Naive thymus-derived CD4-positive, alpha-beta T cell (primary cell): ENCODE measurements around the gene RFWD3. TPM values are rescaled to one million over a fixed set of nuclear protein-coding genes. Genes with fewer than 3 reads are reported as not detected.

Experiments used
- ATAC-seq: fragments of 150-1000 bp; cut with Tn5 transposase; 2 replicates; pipeline ENCODE4 v1.10.0; 2021; ENCODE audit warnings: mild to moderate bottlenecking, moderate library complexity
- CTCF ChIA-PET: fragments of 350-600 bp; sonication (Branson Sonifier 250); formaldehyde crosslinking; loops from one replicate; lab custom pipeline; 2021; ENCODE audit warnings: antibody characterized with exemption; lab: Charles Lee
- POLR2A ChIA-PET: fragments of 350-600 bp; sonication (Branson Sonifier 250); formaldehyde crosslinking; loops from one replicate; lab custom pipeline; 2021; ENCODE audit warnings: antibody characterized with exemption, inconsistent platforms; lab: Charles Lee
- DNase-seq, 9 donors: peaks; one replicate each; pipeline versions ENCODE4 v3.0.0 to v3.0.0-alpha.2; 2020 to 2022; ENCODE audit warnings: mixed read lengths in 1 of 9
- H3K27ac ChIP-seq: one replicate; pipeline ENCODE4 v1.7.0; 2013; ENCODE audit warnings: mild to moderate bottlenecking, low read depth, low read length, moderate library complexity
- H3K27me3 ChIP-seq, 2 donors: one replicate each; pipeline ENCODE4 v1.7.0; 2013; ENCODE audit warnings: low read length in 2 of 2, mild to moderate bottlenecking in 2 of 2, moderate library complexity in 2 of 2; ENCODE audit not compliant: control insufficient read depth in 2 of 2, insufficient read depth in 2 of 2
- H3K36me3 ChIP-seq, 3 experiments: 1 replicate in 2 of 3; 2 replicates in 1 of 3; pipeline ENCODE4 v1.7.0; 2013; ENCODE audit warnings: low read length in 3 of 3, mild to moderate bottlenecking in 3 of 3, moderate library complexity in 1 of 3; ENCODE audit not compliant: insufficient read depth in 3 of 3, control insufficient read depth in 2 of 3
- H3K4me1 ChIP-seq, 2 donors: one replicate each; pipeline ENCODE4 v1.7.0; 2013; ENCODE audit warnings: low read length in 2 of 2, mild to moderate bottlenecking in 2 of 2, moderate library complexity in 1 of 2; ENCODE audit not compliant: control insufficient read depth in 2 of 2, insufficient read depth in 2 of 2
- H3K4me3 ChIP-seq: 2 replicates; pipeline ENCODE4 v1.7.0; 2013; ENCODE audit warnings: mild to moderate bottlenecking, low read length
- H3K9me3 ChIP-seq, 3 experiments: 1 replicate in 2 of 3; 2 replicates in 1 of 3; pipeline ENCODE4 v1.7.0; 2013; ENCODE audit warnings: low read length in 3 of 3; ENCODE audit not compliant: control insufficient read depth in 2 of 3
- H3K27ac Mint-ChIP-seq, 9 donors: one replicate each; pipeline ENCODE4 v1.8.0; 2020 to 2022; ENCODE audit warnings: mixed read lengths in 9 of 9, mild to moderate bottlenecking in 8 of 9, moderate library complexity in 5 of 9, inconsistent platforms in 2 of 9
- H3K27me3 Mint-ChIP-seq, 5 donors: one replicate each; pipeline ENCODE4 v1.8.0; 2021 to 2022; ENCODE audit warnings: mixed read lengths in 5 of 5, mild to moderate bottlenecking in 1 of 5
- H3K36me3 Mint-ChIP-seq, 5 donors: one replicate each; pipeline ENCODE4 v1.8.0; 2020 to 2022; ENCODE audit warnings: mixed read lengths in 5 of 5, mild to moderate bottlenecking in 3 of 5, inconsistent platforms in 1 of 5
- H3K4me1 Mint-ChIP-seq, 7 donors: one replicate each; pipeline ENCODE4 v1.8.0; 2020 to 2022; ENCODE audit warnings: mixed read lengths in 7 of 7, mild to moderate bottlenecking in 3 of 7, inconsistent platforms in 1 of 7
- H3K4me3 Mint-ChIP-seq, 10 donors: one replicate each; pipeline ENCODE4 v1.8.0; 2020 to 2022; ENCODE audit warnings: mild to moderate bottlenecking in 10 of 10, mixed read lengths in 10 of 10, moderate library complexity in 6 of 10, inconsistent platforms in 2 of 10
- H3K9me3 Mint-ChIP-seq, 11 donors: one replicate each; pipeline ENCODE4 v1.8.0; 2020 to 2022; ENCODE audit warnings: mixed read lengths in 11 of 11, mild to moderate bottlenecking in 4 of 11, inconsistent platforms in 1 of 11, moderate library complexity in 1 of 11
- intact Hi-C, 2 donors: fragments of 100-400 bp; cut with micrococcal nuclease; formaldehyde crosslinking; loops; one replicate each; pipeline ENCODE4 v1.15.1; 2023
- polyA plus RNA-seq, 2 donors: library from polyadenylated mRNA; unstranded; fragments of 300-500 nt; fragmentation: Illumina TruSeq; gene quantifications; one replicate each; pipeline ENCODE4 v1.2.3, GENCODE V29; 2021
- total RNA-seq, 6 experiments: library from RNA in 5 of 6; stranded (reverse) in 5 of 6; gene quantifications; 1 replicate in 5 of 6; 2 replicates in 1 of 6; pipeline ENCODE4 v1.2.3 and lab custom pipeline; 2021 to 2026

Gene RFWD3
- total and polyA plus RNA-seq, 7 experiments from 2014 or later, result 16.9 to 88.0 (median 46.6) TPM

DNA sequence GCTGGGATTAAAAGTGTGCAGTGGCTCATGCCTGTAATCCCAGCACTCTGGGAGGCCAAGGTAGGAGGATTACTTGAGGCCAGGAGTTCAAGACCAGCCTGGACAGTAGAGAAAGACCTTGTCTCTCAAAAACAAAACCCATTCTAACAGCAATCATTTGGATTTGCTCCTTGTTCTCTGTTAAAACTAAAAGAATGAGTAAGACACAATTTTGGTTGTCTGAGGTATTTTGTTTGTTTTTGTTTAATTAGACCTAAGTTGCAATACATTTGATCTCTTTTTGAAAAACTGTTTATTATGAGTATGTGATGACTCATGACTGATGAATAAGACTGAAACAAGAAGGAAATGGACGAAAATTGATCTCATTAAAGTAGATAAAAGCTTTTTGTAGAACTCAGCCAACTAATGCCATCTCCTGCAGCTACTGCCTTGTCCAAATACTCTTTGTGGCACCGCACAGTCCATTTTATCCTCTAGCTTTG, 88.8 kb downstream of the RFWD3 start:
- no peaks in the 10 kb centered on the region for H3K9me3 ChIP-seq
- intact Hi-C loops, result no loop called here
- no peak overlapping the region for H3K27ac ChIP-seq
- Mint-ChIP-seq H3K27ac (peak overlapping the region; percentile 16 to 90 (median 71)), H3K27me3 (no peaks in the 10 kb centered on the region), H3K4me1 (peaks cover 55 to 93% (median 71%) of the 10 kb centered on the region in 7 donors), H3K9me3 (peaks cover 0 to 3% (median 0%) of the 10 kb centered on the region in 11 donors), H3K4me3 (peak overlapping the region in 6 of 10 donors; percentile 6 to 58 (median 40)), H3K36me3 (peaks cover 0 to 9% (median 7%) of the 10 kb centered on the region in 5 donors)
- H3K4me3 ChIP-seq, result no peak overlapping the region
- POLR2A ChIA-PET, result interaction anchor here (0.6 to 2.7 kb wide), 7 partner anchors 10 to 207 kb away, joined by 3 to 13 read pairs (median 4); partner anchors contain the start of gene GLG1
- peaks cover 0 to 10% of the 10 kb centered on the region in 2 donors for H3K4me1 ChIP-seq
- no peaks in the 10 kb centered on the region for H3K36me3 ChIP-seq
- H3K27me3 ChIP-seq, result no peaks in the 10 kb centered on the region
- ATAC-seq, result no peak
- no peak for DNase-seq
- CTCF ChIA-PET, result no interaction called here

GRCh38 chr16:74575807-74576643, 90.7 kb downstream of the RFWD3 start:
- no peak for ATAC-seq
- no peaks in the 10 kb centered on the region for H3K9me3 ChIP-seq
- Mint-ChIP-seq H3K4me1 (peaks cover 52 to 93% (median 72%) of the 10 kb centered on the region in 7 donors), H3K36me3 (peaks cover 0 to 7% (median 5%) of the 10 kb centered on the region in 5 donors), H3K27ac (peak overlapping the region in 8 of 9 donors; percentile 8 to 90 (median 46)), H3K27me3 (no peaks in the 10 kb centered on the region), H3K9me3 (peaks cover 0 to 3% (median 0%) of the 10 kb centered on the region in 11 donors), H3K4me3 (peak overlapping the region in 5 of 10 donors; percentile 19 to 57 (median 45))
- H3K27me3 ChIP-seq, result no peaks in the 10 kb centered on the region
- no peak overlapping the region for H3K27ac ChIP-seq
- CTCF ChIA-PET, result interaction anchor here (0.7 kb wide), 1 partner anchor 89 kb away, joined by 4 read pairs; no protein-coding TSS in a partner anchor
- H3K36me3 ChIP-seq, result no peaks in the 10 kb centered on the region
- intact Hi-C loops, result no loop called here
- H3K4me3 ChIP-seq, result no peak overlapping the region
- POLR2A ChIA-PET, result no interaction called here
- peaks cover 6 to 8% of the 10 kb centered on the region in 2 donors for H3K4me1 ChIP-seq
- DNase-seq, result no peak

- intact Hi-C loops, result no loop called here
- peaks cover 0 to 3% (median 0%) of the 10 kb centered on the region in 11 donors for H3K9me3 Mint-ChIP-seq
- no peak for DNase-seq
- Histone ChIP-seq H3K27me3 (no peaks in the 10 kb centered on the region), H3K4me3 (no peak overlapping the region), H3K27ac (no peak overlapping the region), H3K4me1 (peaks cover 4 to 12% of the 10 kb centered on the region in 2 donors), H3K36me3 (no peaks in the 10 kb centered on the region), H3K9me3 (no peaks in the 10 kb centered on the region)
- POLR2A ChIA-PET, result interaction anchor here (2.1 kb wide), 1 partner anchor 32 kb away, joined by 9 read pairs; the partner anchor contains the start of gene GLG1
- no peaks in the 10 kb centered on the region for H3K27me3 Mint-ChIP-seq
- peaks cover 0 to 7% (median 5%) of the 10 kb centered on the region in 5 donors for H3K36me3 Mint-ChIP-seq
- no peak for ATAC-seq
- peak overlapping the region in 8 of 9 donors; percentile 8 to 90 (median 60) for H3K27ac Mint-ChIP-seq
- peaks cover 50 to 93% (median 72%) of the 10 kb centered on the region in 7 donors for H3K4me1 Mint-ChIP-seq
- peak overlapping the region in 7 of 10 donors; percentile 5 to 57 (median 40) for H3K4me3 Mint-ChIP-seq
- CTCF ChIA-PET, result no interaction called here
Observed at GRCh38 chr16:74575175-74575806, 91.4 kb downstream of the RFWD3 start.

DNA sequence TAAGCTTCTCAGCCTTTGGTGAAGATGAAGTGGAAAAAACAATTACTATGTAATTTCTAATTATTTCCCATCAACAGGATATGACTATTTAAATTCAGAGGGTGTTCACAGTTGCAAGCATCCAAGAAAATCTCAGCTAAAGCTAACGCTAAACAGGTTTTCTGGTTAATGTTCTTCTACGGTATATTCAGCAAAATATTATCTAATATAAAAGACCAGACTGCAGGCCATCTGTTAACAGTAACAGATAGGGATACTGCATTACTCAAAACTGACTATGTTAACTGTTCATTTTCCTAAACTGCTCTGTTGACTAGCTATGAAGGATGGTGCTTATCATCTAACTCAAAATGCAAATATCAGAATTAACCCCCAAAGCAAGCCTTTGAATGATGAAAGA, 92.5 kb downstream of the RFWD3 start:
- peak overlapping the region in 6 of 10 donors; percentile 16 to 47 (median 35) for H3K4me3 Mint-ChIP-seq
- no peak for DNase-seq
- H3K9me3 Mint-ChIP-seq, result peaks cover 0 to 3% (median 0%) of the 10 kb centered on the region in 11 donors
- no peaks in the 10 kb centered on the region for H3K9me3 ChIP-seq
- no peaks in the 10 kb centered on the region for H3K27me3 Mint-ChIP-seq
- H3K4me1 ChIP-seq, result peaks cover 7 to 19% of the 10 kb centered on the region in 2 donors
- no peaks in the 10 kb centered on the region for H3K36me3 ChIP-seq
- H3K27ac ChIP-seq, result no peak overlapping the region
- peak overlapping the region in 6 of 9 donors; percentile 9 to 90 (median 56) for H3K27ac Mint-ChIP-seq
- no peaks in the 10 kb centered on the region for H3K27me3 ChIP-seq
- ChIA-PET POLR2A (interaction anchor here (2.1 kb wide), 1 partner anchor 33 kb away, joined by 9 read pairs; the partner anchor contains the start of gene GLG1), CTCF (interaction anchor here (0.5 to 1.3 kb wide), 6 partner anchors 15 to 637 kb away, joined by 3 to 4 read pairs (median 4); no protein-coding TSS in a partner anchor)
- no peak overlapping the region for H3K4me3 ChIP-seq
- peaks cover 47 to 97% (median 77%) of the 10 kb centered on the region in 7 donors for H3K4me1 Mint-ChIP-seq
- no peak for ATAC-seq
- intact Hi-C loops, result no loop called here
- peaks cover 0 to 7% (median 5%) of the 10 kb centered on the region in 5 donors for H3K36me3 Mint-ChIP-seq

GRCh38 chr16:74573622-74574021, 93.1 kb downstream of the RFWD3 start:
- CTCF ChIA-PET, result interaction anchor here (0.6 to 1.3 kb wide), 5 partner anchors 15 to 638 kb away, joined by 3 to 4 read pairs (median 4); no protein-coding TSS in a partner anchor
- H3K4me3 ChIP-seq, result no peak overlapping the region
- DNase-seq (no peak), ATAC-seq (no peak)
- no peaks in the 10 kb centered on the region for H3K27me3 Mint-ChIP-seq
- H3K9me3 Mint-ChIP-seq, result peaks cover 0 to 3% (median 0%) of the 10 kb centered on the region in 11 donors
- H3K36me3 ChIP-seq, result no peaks in the 10 kb centered on the region
- peaks cover 0 to 7% (median 5%) of the 10 kb centered on the region in 5 donors for H3K36me3 Mint-ChIP-seq
- H3K4me3 Mint-ChIP-seq, result peak overlapping the region in 5 of 10 donors; percentile 4 to 47 (median 26)
- H3K27ac Mint-ChIP-seq, result peak overlapping the region in 6 of 9 donors; percentile 9 to 90 (median 56)
- POLR2A ChIA-PET, result interaction anchor here (0.6 to 2.1 kb wide), 2 partner anchors 12 to 34 kb away, joined by 3 to 9 read pairs; partner anchors contain the start of gene GLG1
- peaks cover 5 to 19% of the 10 kb centered on the region in 2 donors for H3K4me1 ChIP-seq
- no peaks in the 10 kb centered on the region for H3K9me3 ChIP-seq
- peaks cover 52 to 97% (median 78%) of the 10 kb centered on the region in 7 donors for H3K4me1 Mint-ChIP-seq
- no peak overlapping the region for H3K27ac ChIP-seq
- H3K27me3 ChIP-seq, result no peaks in the 10 kb centered on the region
- intact Hi-C loops, result loop anchor here in 1 of 2 donors (2.0 kb wide), 1 partner anchor 15 kb away; no protein-coding TSS in a partner anchor
